ENCODE results near the gene ALAS2. TPM values are rescaled to one million over a fixed set of nuclear protein-coding genes. Genes with fewer than 3 reads are reported as not detected.
"Not testable (repeated sequence)": the region's sequence is repeated elsewhere in the genome, so short reads cannot be mapped to it uniquely, and the experiment has no call there.

Gene ALAS2
- total RNA-seq, 1 donor from 2014 or later = not detected

DNA sequence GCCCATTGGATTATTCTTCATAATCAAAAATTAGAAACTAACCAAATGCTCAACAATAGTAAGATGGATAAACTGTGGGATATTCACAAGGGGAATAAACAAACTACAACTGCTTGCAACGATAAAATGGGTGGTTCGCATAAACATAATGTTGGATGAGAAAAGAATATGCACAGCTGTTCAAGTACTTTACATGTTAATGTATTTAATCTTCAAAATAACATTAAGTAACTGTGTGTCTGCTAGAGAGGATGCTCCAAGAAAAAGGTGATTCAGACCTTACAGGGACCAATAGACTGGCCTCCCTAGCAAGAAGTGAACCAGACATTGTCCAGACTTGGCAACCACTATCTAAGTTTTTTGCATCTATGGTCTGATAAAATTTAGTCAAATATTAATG, 39.1 kb downstream of the ALAS2 start:
- H3K27ac Mint-ChIP-seq = no peak overlapping the region
- no peak for DNase-seq (ENCODE audit: extremely low spot score, unreplicated experiment)
- TF ChIP-seq, protein P1, sequence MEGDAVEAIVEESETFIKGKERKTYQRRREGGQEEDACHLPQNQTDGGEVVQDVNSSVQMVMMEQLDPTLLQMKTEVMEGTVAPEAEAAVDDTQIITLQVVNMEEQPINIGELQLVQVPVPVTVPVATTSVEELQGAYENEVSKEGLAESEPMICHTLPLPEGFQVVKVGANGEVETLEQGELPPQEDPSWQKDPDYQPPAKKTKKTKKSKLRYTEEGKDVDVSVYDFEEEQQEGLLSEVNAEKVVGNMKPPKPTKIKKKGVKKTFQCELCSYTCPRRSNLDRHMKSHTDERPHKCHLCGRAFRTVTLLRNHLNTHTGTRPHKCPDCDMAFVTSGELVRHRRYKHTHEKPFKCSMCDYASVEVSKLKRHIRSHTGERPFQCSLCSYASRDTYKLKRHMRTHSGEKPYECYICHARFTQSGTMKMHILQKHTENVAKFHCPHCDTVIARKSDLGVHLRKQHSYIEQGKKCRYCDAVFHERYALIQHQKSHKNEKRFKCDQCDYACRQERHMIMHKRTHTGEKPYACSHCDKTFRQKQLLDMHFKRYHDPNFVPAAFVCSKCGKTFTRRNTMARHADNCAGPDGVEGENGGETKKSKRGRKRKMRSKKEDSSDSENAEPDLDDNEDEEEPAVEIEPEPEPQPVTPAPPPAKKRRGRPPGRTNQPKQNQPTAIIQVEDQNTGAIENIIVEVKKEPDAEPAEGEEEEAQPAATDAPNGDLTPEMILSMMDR (conservative IDR thresholded peaks at IDR 0.05) = no peak
- no peaks in the 10 kb centered on the region for H3K4me1 Mint-ChIP-seq (ENCODE audit: unreplicated experiment)
- no peaks in the 10 kb centered on the region for H3K9me3 Mint-ChIP-seq
- H3K27me3 Mint-ChIP-seq = no peaks in the 10 kb centered on the region
- H3K36me3 Mint-ChIP-seq = no peaks in the 10 kb centered on the region
- no peak overlapping the region for H3K4me3 Mint-ChIP-seq

GRCh38 chrX:54983306-54983705, 47.5 kb downstream of the ALAS2 start:
- not testable (repeated sequence) for H3K4me1 Mint-ChIP-seq (ENCODE audit: unreplicated experiment); H3K27me3 Mint-ChIP-seq; DNase-seq (ENCODE audit: extremely low spot score, unreplicated experiment); H3K36me3 Mint-ChIP-seq; H3K4me3 Mint-ChIP-seq; H3K27ac Mint-ChIP-seq; H3K9me3 Mint-ChIP-seq

DNA sequence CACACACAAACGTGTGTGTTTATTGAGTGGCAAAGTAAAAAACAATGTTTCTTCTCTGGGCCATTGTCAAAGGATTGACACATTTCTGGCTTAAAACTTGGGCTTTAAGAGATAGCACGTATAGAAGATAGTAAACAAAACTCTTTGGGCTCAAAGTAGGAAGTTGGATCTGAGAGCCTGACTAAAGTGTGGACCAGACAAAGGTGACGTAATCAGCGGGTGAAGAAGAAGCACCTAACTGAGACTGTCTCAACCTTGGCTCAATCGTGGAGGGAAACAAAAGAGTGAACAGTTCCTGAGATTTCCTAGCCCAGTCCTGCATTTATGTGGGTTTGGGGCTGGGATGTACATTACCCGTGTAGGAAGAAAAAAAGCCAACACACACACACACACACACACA, 50.4 kb downstream of the ALAS2 start:
- Mint-ChIP-seq H3K27me3 (no peaks in the 10 kb centered on the region), H3K9me3 (no peaks in the 10 kb centered on the region), H3K36me3 (no peaks in the 10 kb centered on the region), H3K27ac (no peak overlapping the region), H3K4me1 (ENCODE audit: unreplicated experiment) (no peaks in the 10 kb centered on the region), H3K4me3 (no peak overlapping the region)
- DNase-seq (ENCODE audit: extremely low spot score, unreplicated experiment) = no peak
- TF ChIP-seq, protein P1 (conservative IDR thresholded peaks at IDR 0.05) = no peak

DNA sequence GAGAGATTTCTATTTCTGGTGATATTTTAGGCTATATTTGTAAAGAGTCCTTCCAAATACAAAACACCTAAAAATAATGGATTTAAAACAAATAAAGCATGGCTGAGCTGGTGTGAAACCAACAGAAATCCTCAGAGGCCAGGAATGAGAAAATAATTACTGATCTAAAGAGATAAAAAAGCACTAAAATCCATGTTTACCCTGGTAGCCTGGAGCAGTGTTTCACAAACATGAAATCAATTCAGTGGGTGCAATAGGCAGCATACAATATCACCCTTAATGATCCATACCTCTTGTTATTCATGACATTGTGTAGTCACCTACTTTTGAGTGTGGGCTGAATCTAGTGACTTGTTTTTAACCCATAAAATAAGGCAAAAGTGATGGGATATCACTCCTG, 51.3 kb downstream of the ALAS2 start:
- H3K27me3 Mint-ChIP-seq = no peaks in the 10 kb centered on the region
- H3K27ac Mint-ChIP-seq = no peak overlapping the region
- no peak for DNase-seq (ENCODE audit: extremely low spot score, unreplicated experiment)
- no peak overlapping the region for H3K4me3 Mint-ChIP-seq
- TF ChIP-seq, protein P1 (conservative IDR thresholded peaks at IDR 0.05) = no peak
- H3K4me1 Mint-ChIP-seq (ENCODE audit: unreplicated experiment) = no peaks in the 10 kb centered on the region
- H3K9me3 Mint-ChIP-seq = no peaks in the 10 kb centered on the region
- H3K36me3 Mint-ChIP-seq = no peaks in the 10 kb centered on the region

GRCh38 chrX:54978448-54978847, 52.3 kb downstream of the ALAS2 start:
- Mint-ChIP-seq H3K4me3 (no peak overlapping the region), H3K4me1 (ENCODE audit: unreplicated experiment) (no peaks in the 10 kb centered on the region), H3K9me3 (no peaks in the 10 kb centered on the region), H3K36me3 (no peaks in the 10 kb centered on the region), H3K27ac (no peak overlapping the region), H3K27me3 (no peaks in the 10 kb centered on the region)
- TF ChIP-seq, protein P1 (conservative IDR thresholded peaks at IDR 0.05) = no peak
- DNase-seq (ENCODE audit: extremely low spot score, unreplicated experiment) = no peak

DNA sequence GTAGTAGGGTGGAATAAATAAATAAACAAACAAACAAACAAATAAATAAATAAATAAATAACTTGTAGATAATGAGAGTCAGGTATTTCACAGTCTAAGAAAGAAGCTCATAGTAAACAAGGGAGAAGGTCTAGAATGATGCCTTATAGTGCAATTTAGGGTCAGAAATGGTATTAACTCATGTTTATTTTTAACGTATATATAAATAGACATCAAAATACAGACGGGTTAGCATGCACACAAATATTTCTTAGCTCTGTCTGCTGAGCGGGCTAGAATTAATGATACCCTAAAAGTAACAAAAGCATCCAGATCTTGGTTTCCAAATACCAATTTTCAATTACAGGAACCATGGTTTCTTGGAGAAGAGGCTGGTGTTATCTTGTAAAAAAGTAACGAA, 53.4 kb downstream of the ALAS2 start:
- DNase-seq (ENCODE audit: extremely low spot score, unreplicated experiment) = no peak
- H3K27ac Mint-ChIP-seq = no peak overlapping the region
- H3K9me3 Mint-ChIP-seq = no peaks in the 10 kb centered on the region
- H3K27me3 Mint-ChIP-seq = no peaks in the 10 kb centered on the region
- TF ChIP-seq, protein P1 (conservative IDR thresholded peaks at IDR 0.05) = no peak
- H3K4me3 Mint-ChIP-seq = no peak overlapping the region
- H3K4me1 Mint-ChIP-seq (ENCODE audit: unreplicated experiment) = no peaks in the 10 kb centered on the region
- no peaks in the 10 kb centered on the region for H3K36me3 Mint-ChIP-seq

Data from type B pancreatic cell (in vitro differentiated cells).